ENCODE measurements around the gene PCDHGC3. TPM values are rescaled to one million over a fixed set of nuclear protein-coding genes. Genes with fewer than 3 reads are reported as not detected.

The PCDHGC3 gene
- total and polyA plus RNA-seq, 2 of the 8 experiments (the other 6 are each of a cell fraction or from before 2014, with no cell fraction given): 4.7 to 18.6 TPM

DNA sequence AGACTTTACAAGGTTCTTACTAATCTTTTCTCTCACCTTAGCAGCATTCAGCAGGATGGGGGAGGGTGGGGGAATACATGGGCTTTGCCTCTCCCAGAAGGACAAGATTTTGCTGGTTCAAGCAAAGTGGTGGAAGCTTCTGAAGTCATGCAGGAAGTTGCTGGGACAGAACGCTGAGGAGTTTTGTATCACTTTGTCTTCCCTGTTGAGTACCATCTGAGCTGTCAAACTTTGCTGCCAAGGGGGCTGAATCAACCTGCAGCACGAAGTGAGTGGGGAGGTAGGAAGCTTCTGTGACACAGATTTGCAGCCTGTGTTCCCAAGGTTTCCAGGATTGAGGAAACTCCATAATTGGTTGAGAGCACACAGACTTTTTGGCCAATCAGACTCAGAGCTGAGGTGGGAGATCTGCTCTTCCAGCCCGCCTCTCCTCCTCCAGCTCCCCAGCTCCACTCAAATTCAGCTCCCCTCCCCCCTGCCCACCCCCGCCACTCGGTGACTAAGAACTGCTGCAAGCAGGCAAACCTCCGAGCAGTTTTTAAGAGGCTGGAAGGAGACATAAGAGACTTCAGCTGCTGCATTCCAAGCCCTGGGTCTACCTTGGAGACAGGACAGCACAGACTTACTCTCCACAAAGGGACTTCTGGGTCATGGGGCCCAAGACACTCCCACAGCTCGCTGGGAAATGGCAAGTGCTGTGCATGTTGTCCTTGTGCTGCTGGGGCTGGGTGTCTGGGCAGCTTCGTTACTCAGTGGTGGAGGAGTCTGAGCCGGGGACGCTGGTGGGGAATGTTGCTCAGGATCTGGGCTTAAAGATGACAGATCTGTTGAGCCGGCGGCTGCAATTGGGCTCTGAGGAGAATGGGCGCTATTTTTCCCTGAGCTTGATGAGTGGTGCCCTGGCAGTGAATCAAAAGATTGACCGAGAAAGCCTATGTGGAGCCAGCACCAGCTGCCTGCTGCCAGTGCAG, 13.1 kb downstream of the PCDHGC3 start, which contains the start of gene PCDHGC5 (continued):
- TF ChIP-seq SRF (IDR thresholded peaks at IDR 0.05; ENCODE audit: low read depth, low read length): no peak
- TF ChIP-seq, protein P1, sequence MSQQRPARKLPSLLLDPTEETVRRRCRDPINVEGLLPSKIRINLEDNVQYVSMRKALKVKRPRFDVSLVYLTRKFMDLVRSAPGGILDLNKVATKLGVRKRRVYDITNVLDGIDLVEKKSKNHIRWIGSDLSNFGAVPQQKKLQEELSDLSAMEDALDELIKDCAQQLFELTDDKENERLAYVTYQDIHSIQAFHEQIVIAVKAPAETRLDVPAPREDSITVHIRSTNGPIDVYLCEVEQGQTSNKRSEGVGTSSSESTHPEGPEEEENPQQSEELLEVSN (IDR thresholded peaks at IDR 0.05): no peak
- no peak for TF ChIP-seq SP1 (IDR thresholded peaks at IDR 0.05; ENCODE audit: low read depth, low read length)
- no peak for TF ChIP-seq GTF2F1 (IDR thresholded peaks at IDR 0.05; ENCODE audit: borderline replicate concordance, low read depth, low read length)
- TF ChIP-seq CHD1 (IDR thresholded peaks at IDR 0.05; ENCODE audit: low read depth, low read length): no peak
- no peak for TF ChIP-seq HDAC6 (IDR thresholded peaks at IDR 0.05; ENCODE audit: low read depth, low read length)
- no peak for TF ChIP-seq RAD21 (IDR thresholded peaks at IDR 0.05 in 1 of 2, conservative IDR thresholded peaks at IDR 0.05 in 1 of 2; ENCODE audit: low read depth in 2 of 2, low read length in 2 of 2)
- no peak for TF ChIP-seq SIN3A (conservative IDR thresholded peaks at IDR 0.05 in 1 of 2, IDR thresholded peaks at IDR 0.05 in 1 of 2; ENCODE audit: low read depth in 1 of 2, low read length in 2 of 2)
